Trophoblast cell (in vitro differentiated cells and primary cell): ENCODE measurements around the gene REX1BD.

Source experiments
- DNase-seq, 2 donors: peaks; one replicate each; pipeline ENCODE4 v3.0.0-alpha.2; 2016
- H2AFZ ChIP-seq: 2 replicates; pipeline ENCODE4 v1.6.1; 2013; ENCODE audit warnings: low read length, moderate library complexity, mild to moderate bottlenecking; ENCODE audit not compliant: insufficient read depth, poor library complexity
- H2AK5ac ChIP-seq: 2 replicates; pipeline ENCODE4 v1.6.1; 2013; ENCODE audit warnings: mild to moderate bottlenecking, low read length
- H2BK120ac ChIP-seq: 2 replicates; pipeline ENCODE4 v1.6.1; 2013; ENCODE audit warnings: low read length, mild to moderate bottlenecking, moderate library complexity; ENCODE audit not compliant: insufficient read depth, poor library complexity
- H2BK12ac ChIP-seq: 2 replicates; pipeline ENCODE4 v1.6.1; 2013; ENCODE audit warnings: mild to moderate bottlenecking, low read length, moderate library complexity
- H2BK5ac ChIP-seq: 2 replicates; pipeline ENCODE4 v1.6.1; 2013; ENCODE audit warnings: low read length, low read depth, moderate library complexity, mild to moderate bottlenecking; ENCODE audit not compliant: poor library complexity
- H3K14ac ChIP-seq: 2 replicates; pipeline ENCODE4 v1.6.1; 2013; ENCODE audit warnings: mild to moderate bottlenecking, low read length
- H3K18ac ChIP-seq: 2 replicates; pipeline ENCODE4 v1.6.1; 2013; ENCODE audit warnings: mild to moderate bottlenecking, low read length
- H3K23ac ChIP-seq: 2 replicates; pipeline ENCODE4 v1.6.1; 2013; ENCODE audit warnings: low read length
- H3K27ac ChIP-seq: 2 replicates; pipeline ENCODE4 v1.5.1; 2013; ENCODE audit warnings: low read depth, mild to moderate bottlenecking, inconsistent platforms, low read length, moderate library complexity
- H3K27me3 ChIP-seq: 2 replicates; pipeline ENCODE4 v1.6.1; 2013; ENCODE audit warnings: inconsistent platforms, mild to moderate bottlenecking, low read length, moderate library complexity; ENCODE audit not compliant: insufficient read depth
- H3K36me3 ChIP-seq, 2 experiments: 1 replicate in 1 of 2; 2 replicates in 1 of 2; pipeline ENCODE4 v1.6.1; 2013; ENCODE audit warnings: low read length in 2 of 2, mild to moderate bottlenecking in 2 of 2, moderate library complexity in 1 of 2; ENCODE audit not compliant: insufficient read depth in 2 of 2, control insufficient read depth in 1 of 2
- H3K4ac ChIP-seq: 2 replicates; pipeline ENCODE4 v1.6.1; 2013; ENCODE audit warnings: low read depth, mild to moderate bottlenecking, low read length, moderate library complexity
- H3K4me1 ChIP-seq, 2 experiments: 1 replicate in 1 of 2; 2 replicates in 1 of 2; pipeline ENCODE4 v1.6.1; 2013; ENCODE audit warnings: low read length in 2 of 2, mild to moderate bottlenecking in 2 of 2, moderate library complexity in 1 of 2; ENCODE audit not compliant: insufficient read depth in 2 of 2, control insufficient read depth in 1 of 2
- H3K4me2 ChIP-seq: 2 replicates; pipeline ENCODE4 v1.6.1; 2013; ENCODE audit warnings: inconsistent platforms, mild to moderate bottlenecking, low read length, moderate library complexity
- H3K4me3 ChIP-seq: 2 replicates; pipeline ENCODE4 v1.5.1; 2013; ENCODE audit warnings: mild to moderate bottlenecking, low read depth, low read length, inconsistent platforms
- H3K79me1 ChIP-seq: one replicate; pipeline ENCODE4 v1.6.1; 2013; ENCODE audit warnings: low read length
- H3K79me2 ChIP-seq: 2 replicates; pipeline ENCODE4 v1.6.1; 2013; ENCODE audit warnings: low read length, mild to moderate bottlenecking; ENCODE audit not compliant: control insufficient read depth, insufficient read depth, poor library complexity
- H3K9ac ChIP-seq: 2 replicates; pipeline ENCODE4 v1.6.1; 2013; ENCODE audit warnings: mild to moderate bottlenecking, low read length
- H3K9me3 ChIP-seq: 2 replicates; pipeline ENCODE4 v1.6.1; 2013; ENCODE audit warnings: low read depth, mild to moderate bottlenecking, control low read depth, inconsistent platforms, low read length; ENCODE audit not compliant: insufficient read depth
- H4K12ac ChIP-seq: 2 replicates; pipeline ENCODE4 v1.6.1; 2013; ENCODE audit warnings: low read depth, mild to moderate bottlenecking, low read length, moderate library complexity
- H4K8ac ChIP-seq: 2 replicates; pipeline ENCODE4 v1.6.1; 2013; ENCODE audit warnings: low read depth, mild to moderate bottlenecking, low read length, moderate library complexity
- H4K91ac ChIP-seq: one replicate; pipeline ENCODE4 v1.6.1; 2013; ENCODE audit warnings: low read depth, mild to moderate bottlenecking, low read length, moderate library complexity
- WGBS: extraction: QIAGEN DNeasy Blood & Tissue Kit; methylation state at CpG from one replicate; pipeline ENCODE4 v1.1.7; 2013; ENCODE audit warnings: missing lambda C conversion rate; ENCODE audit not compliant: insufficient read length, insufficient coverage; ENCODE audit errors: extremely low coverage; 5-methylcytosine and 5-hydroxymethylcytosine counted together

REX1BD gene

GRCh38 chr19:18633321-18633720 is 44.7 kb downstream of the REX1BD start:
- Histone ChIP-seq H4K12ac (no peak overlapping the region), H3K79me1 (peaks cover 3% of the 10 kb centered on the region), H3K4ac (no peak overlapping the region), H2AK5ac (no peak overlapping the region), H3K4me1 (peaks cover 8% of the 10 kb centered on the region in 2 experiments), H4K91ac (no peak overlapping the region), H3K9me3 (peaks cover 4% of the 10 kb centered on the region), H3K79me2 (peaks cover 3% of the 10 kb centered on the region), H3K23ac (no peak overlapping the region), H2BK120ac (no peak overlapping the region), H3K4me3 (no peak overlapping the region), H3K9ac (no peak overlapping the region), H3K4me2 (no peak overlapping the region), H4K8ac (no peak overlapping the region), H2AFZ (no peak overlapping the region), H3K14ac (no peak overlapping the region), H3K27ac (no peak overlapping the region), H3K27me3 (no peaks in the 10 kb centered on the region), H3K18ac (no peak overlapping the region), H2BK12ac (no peak overlapping the region), H3K36me3 (no peaks in the 10 kb centered on the region), H2BK5ac (no peak overlapping the region)
- no CpG with 5 or more reads among the region's 8 CpGs for WGBS
- no peak for DNase-seq

- no peak overlapping the region for H2BK120ac ChIP-seq
- WGBS = no CpG with 5 or more reads among the region's 12 CpGs
- H3K79me2 ChIP-seq = peaks cover 3% of the 10 kb centered on the region
- no peaks in the 10 kb centered on the region for H3K27me3 ChIP-seq
- H4K8ac ChIP-seq = no peak overlapping the region
- H4K91ac ChIP-seq = no peak overlapping the region
- H3K27ac ChIP-seq = no peak overlapping the region
- H4K12ac ChIP-seq = no peak overlapping the region
- H2AK5ac ChIP-seq = no peak overlapping the region
- H2BK5ac ChIP-seq = no peak overlapping the region
- H3K4me1 ChIP-seq = peaks cover 8% of the 10 kb centered on the region in 2 experiments
- no peak overlapping the region for H2BK12ac ChIP-seq
- H2AFZ ChIP-seq = no peak overlapping the region
- H3K4ac ChIP-seq = no peak overlapping the region
- no peak overlapping the region for H3K9ac ChIP-seq
- no peak overlapping the region for H3K14ac ChIP-seq
- H3K23ac ChIP-seq = no peak overlapping the region
- H3K36me3 ChIP-seq = no peaks in the 10 kb centered on the region
- no peak overlapping the region for H3K18ac ChIP-seq
- peaks cover 1% of the 10 kb centered on the region for H3K9me3 ChIP-seq
- no peak for DNase-seq
- H3K4me2 ChIP-seq = no peak overlapping the region
- H3K79me1 ChIP-seq = peaks cover 3% of the 10 kb centered on the region
- H3K4me3 ChIP-seq = no peak overlapping the region
Measured at GRCh38 chr19:18634612-18635297, 46.2 kb downstream of the REX1BD start.

GRCh38 chr19:18635831-18636182 is 47.2 kb downstream of the REX1BD start:
- H2AK5ac ChIP-seq = no peak overlapping the region
- no peak overlapping the region for H4K12ac ChIP-seq
- no peak overlapping the region for H3K23ac ChIP-seq
- no peak overlapping the region for H4K8ac ChIP-seq
- no peaks in the 10 kb centered on the region for H3K27me3 ChIP-seq
- H2BK120ac ChIP-seq = no peak overlapping the region
- no peak overlapping the region for H4K91ac ChIP-seq
- H3K9me3 ChIP-seq = peaks cover 1% of the 10 kb centered on the region
- H3K14ac ChIP-seq = no peak overlapping the region
- H3K4me1 ChIP-seq = peaks cover 8% of the 10 kb centered on the region in 2 experiments
- peaks cover 3% of the 10 kb centered on the region for H3K79me2 ChIP-seq
- no CpG with 5 or more reads among the region's 6 CpGs for WGBS
- no peak overlapping the region for H3K4ac ChIP-seq
- H2AFZ ChIP-seq = no peak overlapping the region
- no peak overlapping the region for H3K4me2 ChIP-seq
- no peak overlapping the region for H2BK5ac ChIP-seq
- H3K36me3 ChIP-seq = no peaks in the 10 kb centered on the region
- no peak overlapping the region for H3K27ac ChIP-seq
- no peak for DNase-seq
- no peak overlapping the region for H2BK12ac ChIP-seq
- no peak overlapping the region for H3K18ac ChIP-seq
- no peak overlapping the region for H3K9ac ChIP-seq
- no peak overlapping the region for H3K4me3 ChIP-seq
- peaks cover 3% of the 10 kb centered on the region for H3K79me1 ChIP-seq

- Histone ChIP-seq H3K36me3 (no peaks in the 10 kb centered on the region), H4K91ac (no peak overlapping the region), H3K18ac (no peak overlapping the region), H3K4me2 (peak overlapping the region; percentile 63), H3K4me3 (peak overlapping the region; percentile 64), H3K79me2 (peaks cover 3% of the 10 kb centered on the region), H2BK12ac (no peak overlapping the region), H2AK5ac (no peak overlapping the region), H3K9me3 (peaks cover 1% of the 10 kb centered on the region), H2BK120ac (no peak overlapping the region), H3K4me1 (peaks cover 8% of the 10 kb centered on the region in 2 experiments), H4K8ac (peak overlapping the region; percentile 77), H3K23ac (no peak overlapping the region), H3K79me1 (peaks cover 3% of the 10 kb centered on the region), H3K27ac (no peak overlapping the region), H3K27me3 (no peaks in the 10 kb centered on the region), H3K14ac (no peak overlapping the region), H2BK5ac (no peak overlapping the region), H4K12ac (no peak overlapping the region), H3K4ac (no peak overlapping the region), H3K9ac (no peak overlapping the region), H2AFZ (peak overlapping the region; percentile 21)
- DNase-seq = peak; percentile 90 to 95
- no CpG with 5 or more reads among the region's 44 CpGs for WGBS
Measured at GRCh38 chr19:18636183-18636968, 47.8 kb downstream of the REX1BD start.
